ENCODE data around the gene UCN3. TPM values are rescaled to one million over a fixed set of nuclear protein-coding genes. Genes with fewer than 3 reads are reported as not detected.

The UCN3 gene
- total RNA-seq, 2 donors from 2014 or later, result not detected

GRCh38 chr10:5362873-5363272, 1.9 kb upstream of the UCN3 start:
- Histone ChIP-seq H3K4me3 (no peak overlapping the region), H3K36me3 (no peaks in the 10 kb centered on the region), H3K27me3 (replicated peaks; ENCODE audit: insufficient read depth) (no peaks in the 10 kb centered on the region), H3K9me3 (no peaks in the 10 kb centered on the region), H3K27ac (no peak overlapping the region), H3K4me1 (ENCODE audit: control insufficient read depth in 1 of 2, low read depth in 2 of 2) (no peaks in the 10 kb centered on the region)
- no peak for ATAC-seq (ENCODE audit: insufficient number of reproducible peaks, low FRiP score, low read depth)
- no peak for DNase-seq (ENCODE audit: low spot score)
- no peak for TF ChIP-seq CTCF (IDR thresholded peaks at IDR 0.05)

- Histone ChIP-seq H3K27me3 (replicated peaks; ENCODE audit: insufficient read depth) (no peaks in the 10 kb centered on the region), H3K4me1 (ENCODE audit: control insufficient read depth in 1 of 2, low read depth in 2 of 2) (peaks cover 0 to 5% of the 10 kb centered on the region in 2 donors), H3K4me3 (no peak overlapping the region), H3K27ac (no peak overlapping the region), H3K9me3 (no peaks in the 10 kb centered on the region), H3K36me3 (no peaks in the 10 kb centered on the region)
- no peak for TF ChIP-seq CTCF (IDR thresholded peaks at IDR 0.05)
- DNase-seq (ENCODE audit: low spot score), result no peak
- no peak for ATAC-seq (ENCODE audit: insufficient number of reproducible peaks, low FRiP score, low read depth)
Measured at GRCh38 chr10:5364374-5364773, 392 bp upstream of the UCN3 start.

- no peaks in the 10 kb centered on the region for H3K27me3 ChIP-seq (replicated peaks; ENCODE audit: insufficient read depth)
- peaks cover 0 to 8% of the 10 kb centered on the region in 2 donors for H3K4me1 ChIP-seq (ENCODE audit: control insufficient read depth in 1 of 2, low read depth in 2 of 2)
- no peak overlapping the region for H3K27ac ChIP-seq
- no peaks in the 10 kb centered on the region for H3K36me3 ChIP-seq
- TF ChIP-seq CTCF (IDR thresholded peaks at IDR 0.05), result no peak
- DNase-seq (ENCODE audit: low spot score) (no peak), ATAC-seq (ENCODE audit: insufficient number of reproducible peaks, low FRiP score, low read depth) (no peak)
- no peaks in the 10 kb centered on the region for H3K9me3 ChIP-seq
- no peak overlapping the region for H3K4me3 ChIP-seq
Measured at GRCh38 chr10:5365928-5366327, 1.2 kb downstream of the UCN3 start.

- DNase-seq (ENCODE audit: low spot score), result no peak
- Histone ChIP-seq H3K36me3 (no peaks in the 10 kb centered on the region), H3K4me3 (no peak overlapping the region), H3K4me1 (ENCODE audit: control insufficient read depth in 1 of 2, low read depth in 2 of 2) (peaks cover 0 to 8% of the 10 kb centered on the region in 2 donors), H3K27me3 (replicated peaks; ENCODE audit: insufficient read depth) (no peaks in the 10 kb centered on the region), H3K9me3 (no peaks in the 10 kb centered on the region), H3K27ac (no peak overlapping the region)
- no peak for TF ChIP-seq CTCF (IDR thresholded peaks at IDR 0.05)
- no peak for ATAC-seq (ENCODE audit: insufficient number of reproducible peaks, low FRiP score, low read depth)
Measured at GRCh38 chr10:5369362-5370158, 4.8 kb downstream of the UCN3 start.

- Histone ChIP-seq H3K4me3 (no peak overlapping the region), H3K9me3 (no peaks in the 10 kb centered on the region), H3K36me3 (no peaks in the 10 kb centered on the region), H3K4me1 (ENCODE audit: control insufficient read depth in 1 of 2, low read depth in 2 of 2) (peaks cover 0 to 8% of the 10 kb centered on the region in 2 donors), H3K27me3 (replicated peaks; ENCODE audit: insufficient read depth) (no peaks in the 10 kb centered on the region), H3K27ac (no peak overlapping the region)
- ATAC-seq (ENCODE audit: insufficient number of reproducible peaks, low FRiP score, low read depth), result no peak
- TF ChIP-seq CTCF (IDR thresholded peaks at IDR 0.05), result no peak
- no peak for DNase-seq (ENCODE audit: low spot score)
Measured at GRCh38 chr10:5370493-5371352, 6.0 kb downstream of the UCN3 start.
